IMR-90 (cell line): ENCODE results near the gene MEGF6. TPM values are rescaled to one million over a fixed set of nuclear protein-coding genes. Genes with fewer than 3 reads are reported as not detected.

Experiments used
- ATAC-seq: fragments of 200-7000 bp; cut with Tn5 transposase; 2 replicates; pipeline ENCODE4 v1.9.1; 2020; ENCODE audit warnings: low read depth, mild to moderate bottlenecking, moderate library complexity
- BruUV-seq: library from RNA; stranded (reverse); fragments of 400-500 nt; replicated peaks from 2 replicates; lab custom pipeline; 2021; lab: Mats Ljungman, UMichigan
- CTCF ChIA-PET: fragments of 300-600 bp; formaldehyde crosslinking; extraction: SDS; loops from one replicate; lab custom pipeline; 2021; ENCODE audit warnings: antibody characterized with exemption; lab: Yijun Ruan, JAX
- POLR2A ChIA-PET: fragments of 300-600 bp; sonication (Branson Sonifier 250); formaldehyde crosslinking; loops from one replicate; lab custom pipeline; 2022; ENCODE audit warnings: antibody characterized with exemption; ENCODE audit not compliant: unreplicated experiment; lab: Charles Lee
- DNase-seq: peaks from one replicate; pipeline ENCODE4 v3.0.0; 2013
- H2AFZ ChIP-seq: replicated peaks from 2 replicates; pipeline ENCODE3; 2013; ENCODE audit warnings: low read length, mild to moderate bottlenecking; ENCODE audit not compliant: poor library complexity
- H2AK5ac ChIP-seq: 2 replicates; pipeline ENCODE4 v1.6.1; 2013; ENCODE audit warnings: low read depth, low read length, inconsistent platforms
- H2AK9ac ChIP-seq: replicated peaks from 2 replicates; pipeline ENCODE3; 2013; ENCODE audit warnings: mild to moderate bottlenecking, low read depth, low read length, moderate library complexity; ENCODE audit not compliant: poor library complexity
- H2BK120ac ChIP-seq: 2 replicates; pipeline ENCODE4 v1.6.1; 2013; ENCODE audit warnings: low read depth, low read length, inconsistent platforms
- H2BK15ac ChIP-seq: 3 replicates; pipeline ENCODE4 v1.6.1; 2013; ENCODE audit warnings: low read depth, low read length, inconsistent platforms
- H2BK20ac ChIP-seq: 2 replicates; pipeline ENCODE4 v1.6.1; 2013; ENCODE audit warnings: low read depth, mild to moderate bottlenecking, inconsistent platforms, low read length, moderate library complexity
- H2BK5ac ChIP-seq: 2 replicates; pipeline ENCODE4 v1.6.1; 2013; ENCODE audit warnings: mild to moderate bottlenecking, low read depth, low read length, inconsistent platforms; ENCODE audit not compliant: poor library complexity, severe bottlenecking
- H3K14ac ChIP-seq: replicated peaks from 2 replicates; pipeline ENCODE4 v1.6.1; 2013; ENCODE audit warnings: low read depth, low read length, inconsistent platforms
- H3K18ac ChIP-seq: 2 replicates; pipeline ENCODE4 v1.6.1; 2013; ENCODE audit warnings: low read depth, low read length, control low read depth
- H3K23ac ChIP-seq: 2 replicates; pipeline ENCODE4 v1.6.1; 2013; ENCODE audit warnings: low read depth, low read length, inconsistent platforms
- H3K27ac ChIP-seq: 2 replicates; pipeline ENCODE4 v1.5.1; 2013; ENCODE audit warnings: mild to moderate bottlenecking, control low read depth, low read length; ENCODE audit not compliant: insufficient read depth
- H3K27me3 ChIP-seq: 2 replicates; pipeline ENCODE4 v1.6.1; 2013; ENCODE audit warnings: low read length; ENCODE audit not compliant: control insufficient read depth, insufficient read depth
- H3K36me3 ChIP-seq: 2 replicates; pipeline ENCODE4 v1.6.1; 2013; ENCODE audit warnings: low read length, mixed read lengths; ENCODE audit not compliant: control insufficient read depth, insufficient read depth
- H3K4ac ChIP-seq: 2 replicates; pipeline ENCODE4 v1.6.1; 2013; ENCODE audit warnings: low read depth, low read length, inconsistent platforms
- H3K4me1 ChIP-seq: 2 replicates; pipeline ENCODE4 v1.6.1; 2013; ENCODE audit warnings: low read length, mixed read lengths; ENCODE audit not compliant: control insufficient read depth, insufficient read depth
- H3K4me2 ChIP-seq: 2 replicates; pipeline ENCODE4 v1.6.1; 2013; ENCODE audit warnings: low read depth, mild to moderate bottlenecking, control low read depth, low read length, moderate library complexity
- H3K4me3 ChIP-seq: 2 replicates; pipeline ENCODE4 v1.5.1; 2013; ENCODE audit warnings: low read depth, mild to moderate bottlenecking, control low read depth, low read length, moderate library complexity; ENCODE audit not compliant: insufficient read depth
- H3K56ac ChIP-seq: 2 replicates; pipeline ENCODE4 v1.6.1; 2013; ENCODE audit warnings: low read length, inconsistent platforms; ENCODE audit not compliant: insufficient read depth; ENCODE audit errors: extremely low read depth
- H3K79me1 ChIP-seq, 2 experiments: 2 replicates each; pipeline ENCODE4 v1.6.1; 2013; ENCODE audit warnings: low read length in 2 of 2, inconsistent platforms in 1 of 2, low read depth in 1 of 2
- H3K9ac ChIP-seq: 2 replicates; pipeline ENCODE4 v1.6.1; 2013; ENCODE audit warnings: low read depth, low read length, control low read depth
- H3K9me1 ChIP-seq: 2 replicates; pipeline ENCODE4 v1.6.1; 2013; ENCODE audit warnings: low read length, inconsistent platforms; ENCODE audit not compliant: insufficient read depth
- H3K9me3 ChIP-seq: 2 replicates; pipeline ENCODE4 v1.6.1; 2013; ENCODE audit warnings: low read length; ENCODE audit not compliant: control insufficient read depth, insufficient read depth
- H4K20me1 ChIP-seq: 2 replicates; pipeline ENCODE4 v1.6.1; 2013; ENCODE audit warnings: low read length, inconsistent platforms; ENCODE audit not compliant: insufficient read depth
- H4K5ac ChIP-seq: 2 replicates; pipeline ENCODE4 v1.6.1; 2013; ENCODE audit warnings: mild to moderate bottlenecking, low read depth, low read length, control low read depth
- H4K8ac ChIP-seq, 2 experiments: 2 replicates each; pipeline ENCODE4 v1.6.1; 2013; ENCODE audit warnings: low read depth in 2 of 2, low read length in 2 of 2, control low read depth in 1 of 2, inconsistent platforms in 1 of 2
- H4K91ac ChIP-seq: 2 replicates; pipeline ENCODE4 v1.6.1; 2013; ENCODE audit warnings: low read depth, low read length, inconsistent platforms; ENCODE audit not compliant: insufficient read depth
- MAZ ChIP-seq: IDR thresholded peaks from 2 replicates; pipeline ENCODE4 v1.6.1; 2012; ENCODE audit warnings: low read depth, mild to moderate bottlenecking, low read length, improper control_type of control experiment, moderate library complexity, borderline replicate concordance
- RAD21 ChIP-seq: IDR thresholded peaks from 2 replicates; pipeline ENCODE4 v1.6.1; 2012; ENCODE audit warnings: low read length, improper control_type of control experiment
- RCOR1 ChIP-seq: IDR thresholded peaks from 2 replicates; pipeline ENCODE4 v1.6.1; 2012; ENCODE audit warnings: mild to moderate bottlenecking, low read length, improper control_type of control experiment; ENCODE audit not compliant: insufficient replicate concordance
- RFX5 ChIP-seq: IDR thresholded peaks from 2 replicates; pipeline ENCODE4 v1.8.0; 2012; ENCODE audit warnings: low read depth, mild to moderate bottlenecking, low read length, moderate library complexity
- WGBS, 2 experiments: methylation state at CpG; one replicate each; pipeline versions ENCODE4 v1.1.5 to v1.1.7; 2013; ENCODE audit warnings: missing lambda C conversion rate in 2 of 2; ENCODE audit not compliant: insufficient read length in 1 of 2; ENCODE audit errors: extremely low coverage in 2 of 2; 5-methylcytosine and 5-hydroxymethylcytosine counted together
- dilution Hi-C: fragments of 300-500 bp; cut with HindIII; formaldehyde crosslinking; loops from one replicate; pipeline ENCODE4 v1.14.3; 2018; ENCODE audit warnings: low sequenced_read_pairs; ENCODE audit not compliant: unreplicated experiment
- in situ Hi-C: fragments of 300-500 bp; cut with MboI; formaldehyde crosslinking; loops from 3 replicates; pipeline ENCODE4 v1.14.3; 2019; ENCODE audit warnings: low sequenced_read_pairs, inconsistent platforms, mixed read lengths
- intact Hi-C: fragments of 100-400 bp; cut with micrococcal nuclease; formaldehyde crosslinking; loops from 2 replicates; pipeline ENCODE4 v1.10.0; 2022
- polyA plus RNA-seq, 3 experiments: library from polyadenylated mRNA; depleted of rRNA; stranded (reverse); fragments of >200 nt; gene quantifications; 2 replicates each; pipeline ENCODE4 v1.2.3, GENCODE V29; 2012; ENCODE audit warnings: low replicate concordance in 1 of 3
- total RNA-seq: library from RNA; depleted of rRNA; stranded (reverse); fragments of >200 nt; gene quantifications from 2 replicates; pipeline ENCODE4 v1.2.3, GENCODE V29; 2012

The MEGF6 gene
- total and polyA plus RNA-seq, 2 of the 4 experiments (the other 2 are of a cell fraction), result 0.72 to 4.1 TPM

- Histone ChIP-seq H3K4me2 (no peak overlapping the region; the same call in 1 of the 2 replicates), H3K27ac (no peak overlapping the region), H2BK20ac (peak overlapping the region; percentile 11; the same call in 1 of the 2 replicates), H3K36me3 (no peaks in the 10 kb centered on the region), H2BK120ac (peak overlapping the region; percentile 92), H2BK15ac (0 out of 3 replicates have a peak overlapping the region, but pooled peaks have one; percentile 14), H3K4ac (peak overlapping the region; percentile 58), H3K56ac (no peak overlapping the region), H2BK5ac (peak overlapping the region; percentile 29), H4K20me1 (no peaks in the 10 kb centered on the region), H4K91ac (peak overlapping the region; percentile 94), H3K79me1 (no peaks in the 10 kb centered on the region), H3K9me3 (no peaks in the 10 kb centered on the region; the same call in 1 of the 2 replicates), H3K18ac (no peak overlapping the region; the same call in 1 of the 2 replicates), H2AK5ac (peak overlapping the region; percentile 63), H3K9ac (no peak overlapping the region), H4K5ac (peak overlapping the region; percentile 67; the same call in 1 of the 2 replicates), H4K8ac (peak overlapping the region in 1 of 2 experiments; percentile 87; a peak in 2 of 4 replicates), H3K27me3 (no peaks in the 10 kb centered on the region), H3K23ac (no peak overlapping the region), H3K9me1 (0 out of 2 replicates have a peak, but pooled peaks cover 2% of the 10 kb centered on the region), H3K4me1 (peaks cover 40% of the 10 kb centered on the region), H2AFZ (peak overlapping the region; percentile 87), H2AK9ac (peak overlapping the region; percentile 87), H3K14ac (peak overlapping the region; percentile 37; the same call in 1 of the 2 replicates), H3K4me3 (no peak overlapping the region)
- in situ Hi-C loops (no loop called here), dilution Hi-C loops (no loop called here), intact Hi-C loops (no loop called here)
- BruUV-seq, result no TSS peak
- no peak for TF ChIP-seq RAD21
- 0 out of 2 replicates have a peak, but pooled peaks have one; percentile 39 for TF ChIP-seq MAZ
- TF ChIP-seq RCOR1, result no peak
- TF ChIP-seq RFX5, result no peak
- DNase-seq (peak; percentile 38), ATAC-seq (peak; percentile 2)
- ChIA-PET POLR2A (no interaction called here), CTCF (interaction anchor here (0.6 to 1.1 kb wide), 2 partner anchors 74 to 212 kb away, joined by 3 to 4 read pairs; no protein-coding TSS in a partner anchor)
- 100% methylated on average over 4 of the region's 21 CpGs; no CpG with 5 or more reads in 1 of the 2 experiments for WGBS, 2 experiments
Measured at GRCh38 chr1:3545363-3546047, 65.8 kb downstream of the MEGF6 start.
